GM19328 (cell line): Measurements from ENCODE around the gene KATNAL1.

Experiments
- ATAC-seq: cut with Tn5 transposase; IDR thresholded peaks from one replicate; pipeline ENCODE4 v1.9.1; 2021; ENCODE audit warnings: mild to moderate bottlenecking, moderate library complexity; ENCODE audit not compliant: unreplicated experiment

The KATNAL1 gene

GRCh38 chr13:30170569-30170968 is 136.8 kb downstream of the KATNAL1 start:
- no peak for ATAC-seq

GRCh38 chr13:30169442-30169841 is 137.9 kb downstream of the KATNAL1 start:
- no peak for ATAC-seq

- no peak for ATAC-seq
Observed at GRCh38 chr13:30165796-30166195, 141.6 kb downstream of the KATNAL1 start.

- ATAC-seq = no peak
Observed at GRCh38 chr13:30165071-30165470, 142.3 kb downstream of the KATNAL1 start.

GRCh38 chr13:30164146-30164545 is 143.2 kb downstream of the KATNAL1 start:
- no peak for ATAC-seq

GRCh38 chr13:30163441-30163840 is 143.9 kb downstream of the KATNAL1 start:
- no peak for ATAC-seq

- ATAC-seq = no peak
Observed at GRCh38 chr13:30159446-30159839, 147.9 kb downstream of the KATNAL1 start.

GRCh38 chr13:30158774-30159445 is 148.4 kb downstream of the KATNAL1 start:
- ATAC-seq = no peak

- ATAC-seq = no peak
Observed at GRCh38 chr13:30157616-30157993, 149.7 kb downstream of the KATNAL1 start.

- ATAC-seq = no peak
Observed at GRCh38 chr13:30156826-30157615, 150.3 kb downstream of the KATNAL1 start.

GRCh38 chr13:30156270-30156669 is 151.1 kb downstream of the KATNAL1 start:
- ATAC-seq = no peak

- no peak for ATAC-seq
Observed at GRCh38 chr13:30154931-30155330, 152.4 kb downstream of the KATNAL1 start.

- no peak for ATAC-seq
Observed at GRCh38 chr13:30154531-30154930, 152.8 kb downstream of the KATNAL1 start.

- ATAC-seq = no peak
Observed at GRCh38 chr13:30153545-30154426, 153.6 kb downstream of the KATNAL1 start.
